ENCODE results near the gene ZFAND2A. TPM values are rescaled to one million over a fixed set of nuclear protein-coding genes. Genes with fewer than 3 reads are reported as not detected.

The ZFAND2A gene
- total and polyA plus RNA-seq, 11 donors: 5.6 to 25.6 (median 9.9) TPM

DNA sequence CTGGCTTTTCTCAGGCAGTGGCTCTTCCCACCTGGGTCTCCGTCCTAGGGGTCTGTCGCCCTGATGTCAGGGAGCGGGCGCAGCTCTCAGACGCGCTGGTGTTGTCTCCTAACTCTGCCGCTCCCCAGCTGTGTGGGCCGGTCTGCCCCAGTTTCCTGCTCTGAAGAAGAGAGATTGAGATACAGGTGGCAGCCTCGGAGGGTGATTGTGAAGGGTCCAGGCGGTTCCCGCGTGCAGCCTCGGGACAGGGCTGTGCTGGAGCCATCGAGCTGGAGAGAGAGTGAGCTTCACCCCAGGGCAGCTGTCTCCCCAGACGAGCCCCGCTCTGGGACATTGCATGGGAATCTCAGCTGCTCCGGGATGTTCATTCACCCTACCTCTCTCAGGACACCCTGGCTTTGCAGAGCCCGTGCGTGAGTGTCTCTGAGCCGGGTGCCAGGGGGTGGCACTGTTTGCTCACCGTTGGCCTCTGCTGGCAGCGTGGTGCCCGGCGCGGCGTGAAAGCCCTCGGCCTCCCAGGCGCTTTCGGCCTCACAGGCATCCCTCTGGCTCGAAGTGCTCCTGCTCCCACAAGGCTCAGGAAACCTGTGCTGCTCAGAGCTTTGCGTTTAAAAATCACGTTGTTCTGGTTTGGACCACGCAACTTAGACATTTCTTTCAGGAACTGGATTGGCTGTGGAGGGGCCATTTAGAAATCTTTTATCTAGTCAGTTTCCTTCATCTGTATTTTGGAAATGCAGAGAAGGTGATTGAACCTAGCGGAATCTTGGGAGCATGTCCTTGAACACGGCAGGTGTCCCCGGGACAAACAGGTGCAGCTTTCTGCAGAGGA lies 33.8 kb upstream of the ZFAND2A start:
- Histone ChIP-seq H3K4me1 (peaks cover 0 to 8% (median 0%) of the 10 kb centered on the region in 12 donors), H3K27ac (no peak overlapping the region), H3K27me3 (peaks cover 0 to 23% (median 6%) of the 10 kb centered on the region in 9 donors), H3K4me3 (no peak overlapping the region), H3K36me3 (no peaks in the 10 kb centered on the region), H3K9me3 (no peaks in the 10 kb centered on the region)
- intact Hi-C loops (cut with DNase I): loop anchor here in 2 of 10 donors (2.0 to 5.0 kb wide), 2 partner anchors 238 to 281 kb away; no protein-coding TSS in a partner anchor
- DNase-seq (peak; percentile 41 to 80 (median 55)), ATAC-seq (peak; percentile 71 to 94 (median 92))
- 38 to 60% (median 41%) methylated on average over 17 to 36 of the region's 36 CpGs for WGBS, 4 donors
- TF ChIP-seq POLR2A (IDR thresholded peaks at IDR 0.05): no peak
- peak in 11 of 12 donors; percentile 16 to 61 (median 48) for TF ChIP-seq CTCF (IDR thresholded peaks at IDR 0.05)

DNA sequence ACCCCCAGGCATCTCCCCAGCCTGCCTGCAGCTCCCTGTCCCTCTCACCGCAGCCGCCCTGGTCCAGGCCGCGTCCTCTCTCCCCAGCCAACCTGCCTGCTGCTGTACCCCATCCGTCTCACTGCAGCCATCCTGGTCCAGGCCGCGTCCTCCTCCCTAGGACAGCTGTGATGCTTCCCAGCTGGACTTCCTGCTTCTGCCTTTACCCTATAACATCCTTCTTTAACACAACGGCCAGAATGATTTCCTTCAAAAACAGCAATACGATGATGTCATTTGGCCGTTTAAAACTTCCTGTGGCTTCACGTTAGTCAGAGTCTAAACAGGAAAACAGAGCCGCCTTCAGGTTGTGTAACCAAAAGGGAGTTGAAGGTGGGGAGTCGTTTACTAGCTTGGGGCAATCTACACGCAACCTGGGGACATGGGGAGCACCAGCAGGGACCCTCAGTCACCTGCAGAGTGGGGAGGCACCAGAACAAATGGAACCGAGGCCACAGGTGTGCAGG lies 32.2 kb upstream of the ZFAND2A start:
- Histone ChIP-seq H3K4me1 (peaks cover 0 to 8% (median 0%) of the 10 kb centered on the region in 12 donors), H3K9me3 (no peaks in the 10 kb centered on the region), H3K36me3 (no peaks in the 10 kb centered on the region), H3K27me3 (peaks cover 0 to 25% (median 6%) of the 10 kb centered on the region in 9 donors), H3K27ac (no peak overlapping the region), H3K4me3 (no peak overlapping the region)
- DNase-seq (no peak), ATAC-seq (peak in 1 of 4 donors; percentile 68)
- 38 to 45% (median 43%) methylated on average over 15 of the region's 15 CpGs for WGBS, 4 donors
- no peak for TF ChIP-seq POLR2A (IDR thresholded peaks at IDR 0.05)
- TF ChIP-seq CTCF (IDR thresholded peaks at IDR 0.05): no peak
- intact Hi-C loops (cut with DNase I): loop anchor here in 1 of 10 donors (5.0 kb wide), 1 partner anchor 240 kb away; no protein-coding TSS in a partner anchor

- Histone ChIP-seq H3K4me3 (no peak overlapping the region), H3K9me3 (no peaks in the 10 kb centered on the region), H3K4me1 (peaks cover 0 to 8% (median 0%) of the 10 kb centered on the region in 12 donors), H3K36me3 (no peaks in the 10 kb centered on the region), H3K27ac (no peak overlapping the region), H3K27me3 (peaks cover 0 to 36% (median 16%) of the 10 kb centered on the region in 9 donors)
- no peak for ATAC-seq
- intact Hi-C loops (cut with DNase I): loop anchor here in 1 of 10 donors (5.0 kb wide), 1 partner anchor 242 kb away; no protein-coding TSS in a partner anchor
- TF ChIP-seq CTCF (IDR thresholded peaks at IDR 0.05): no peak
- no peak for TF ChIP-seq POLR2A (IDR thresholded peaks at IDR 0.05)
- no peak for DNase-seq
- WGBS, 4 donors: 91 to 97% (median 94%) methylated on average over 10 of the region's 10 CpGs
Observed at GRCh38 chr7:1189986-1190772, 30.2 kb upstream of the ZFAND2A start.

Data from heart left ventricle (tissue), 16 donors.